COLO668 (cell line): ENCODE data around the gene SLC9C1.

ENCODE experiments used
- DNase-seq: peaks from one replicate; lab custom pipeline; 2025; ENCODE audit not compliant: unreplicated experiment; lab: John Stamatoyannopoulos, UW

SLC9C1 gene

GRCh38 chr3:112307557-112307956 lies 13.5 kb upstream of the SLC9C1 start:
- no peak for DNase-seq

GRCh38 chr3:112306825-112307224 lies 12.8 kb upstream of the SLC9C1 start:
- DNase-seq: no peak

- DNase-seq: no peak
These were observed 10.6 kb upstream of the SLC9C1 start for GRCh38 chr3:112304611-112305010.

GRCh38 chr3:112303764-112304325 lies 9.8 kb upstream of the SLC9C1 start:
- DNase-seq: no peak

- DNase-seq: no peak
These were observed 9.1 kb upstream of the SLC9C1 start for GRCh38 chr3:112302881-112303763.

- no peak for DNase-seq
These were observed 8.3 kb upstream of the SLC9C1 start for GRCh38 chr3:112302150-112302830.

GRCh38 chr3:112298781-112299180 lies 4.8 kb upstream of the SLC9C1 start:
- no peak for DNase-seq

GRCh38 chr3:112297714-112298113 lies 3.7 kb upstream of the SLC9C1 start:
- no peak for DNase-seq

- no peak for DNase-seq
These were observed 5.0 kb downstream of the SLC9C1 start for GRCh38 chr3:112289011-112289410.

- no peak for DNase-seq
These were observed 13.8 kb downstream of the SLC9C1 start for GRCh38 chr3:112280266-112280665.

- no peak for DNase-seq
These were observed 20.5 kb downstream of the SLC9C1 start for GRCh38 chr3:112273536-112273935.

GRCh38 chr3:112261742-112262141 lies 32.3 kb downstream of the SLC9C1 start:
- no peak for DNase-seq

- DNase-seq: no peak
These were observed 33.5 kb downstream of the SLC9C1 start for GRCh38 chr3:112260563-112260962.

GRCh38 chr3:112253301-112253971 lies 40.6 kb downstream of the SLC9C1 start:
- DNase-seq: no peak

GRCh38 chr3:112247900-112248299 lies 46.1 kb downstream of the SLC9C1 start:
- no peak for DNase-seq

GRCh38 chr3:112247350-112247749 lies 46.7 kb downstream of the SLC9C1 start:
- no peak for DNase-seq

- DNase-seq: no peak
These were observed 60.9 kb downstream of the SLC9C1 start for GRCh38 chr3:112233083-112233482.

GRCh38 chr3:112231727-112232126 lies 62.3 kb downstream of the SLC9C1 start:
- no peak for DNase-seq

- no peak for DNase-seq
These were observed 64.0 kb downstream of the SLC9C1 start for GRCh38 chr3:112230033-112230432.

GRCh38 chr3:112228786-112229185 lies 65.2 kb downstream of the SLC9C1 start:
- DNase-seq: no peak

GRCh38 chr3:112200317-112200666 lies 93.7 kb downstream of the SLC9C1 start:
- no peak for DNase-seq
